ENCODE results near the gene TBC1D22A. TPM values are rescaled to one million over a fixed set of nuclear protein-coding genes. Genes with fewer than 3 reads are reported as not detected.
"Not testable (repeated sequence)": the region's sequence is repeated elsewhere in the genome, so short reads cannot be mapped to it uniquely, and the experiment has no call there.

The TBC1D22A gene
- total RNA-seq, 1 experiment from 2014 or later = 8.2 TPM

- Histone ChIP-seq H3K36me3 (replicated peaks; ENCODE audit: control insufficient read depth, insufficient read depth, low read length) (peaks cover 3% of the 10 kb centered on the region; the same call in 1 of the 2 replicates), H3K27me3 (ENCODE audit: control insufficient read depth, insufficient read depth, low read length) (no peaks in the 10 kb centered on the region), H3K4me3 (ENCODE audit: insufficient read depth, low read depth, low read length) (no peak overlapping the region)
- DNase-seq = peak; percentile 32
Measured at GRCh38 chr22:46732513-46732912, 29.9 kb upstream of the TBC1D22A start.

GRCh38 chr22:46734213-46734722 lies 28.2 kb upstream of the TBC1D22A start:
- H3K4me3 ChIP-seq (ENCODE audit: insufficient read depth, low read depth, low read length); DNase-seq; H3K36me3 ChIP-seq (replicated peaks; ENCODE audit: control insufficient read depth, insufficient read depth, low read length); H3K27me3 ChIP-seq (ENCODE audit: control insufficient read depth, insufficient read depth, low read length): not testable (repeated sequence)

GRCh38 chr22:46734830-46735453 lies 27.5 kb upstream of the TBC1D22A start:
- no peaks in the 10 kb centered on the region for H3K27me3 ChIP-seq (ENCODE audit: control insufficient read depth, insufficient read depth, low read length)
- no peak overlapping the region for H3K4me3 ChIP-seq (ENCODE audit: insufficient read depth, low read depth, low read length)
- peak; percentile 30 for DNase-seq
- H3K36me3 ChIP-seq (replicated peaks; ENCODE audit: control insufficient read depth, insufficient read depth, low read length) = peaks cover 3% of the 10 kb centered on the region; the same call in 1 of the 2 replicates

- Histone ChIP-seq H3K36me3 (replicated peaks; ENCODE audit: control insufficient read depth, insufficient read depth, low read length) (peaks cover 3% of the 10 kb centered on the region; the same call in 1 of the 2 replicates), H3K4me3 (ENCODE audit: insufficient read depth, low read depth, low read length) (no peak overlapping the region), H3K27me3 (ENCODE audit: control insufficient read depth, insufficient read depth, low read length) (no peaks in the 10 kb centered on the region)
- peak; percentile 82 for DNase-seq
Measured at GRCh38 chr22:46735747-46736608, 26.5 kb upstream of the TBC1D22A start.

GRCh38 chr22:46736705-46737104 lies 25.7 kb upstream of the TBC1D22A start:
- no peaks in the 10 kb centered on the region for H3K27me3 ChIP-seq (ENCODE audit: control insufficient read depth, insufficient read depth, low read length)
- peak; percentile 39 for DNase-seq
- peaks cover 3% of the 10 kb centered on the region; the same call in 1 of the 2 replicates for H3K36me3 ChIP-seq (replicated peaks; ENCODE audit: control insufficient read depth, insufficient read depth, low read length)
- H3K4me3 ChIP-seq (ENCODE audit: insufficient read depth, low read depth, low read length) = peak overlapping the region; percentile 65; the same call in 1 of the 2 replicates

- Histone ChIP-seq H3K27me3 (ENCODE audit: control insufficient read depth, insufficient read depth, low read length) (no peaks in the 10 kb centered on the region), H3K36me3 (replicated peaks; ENCODE audit: control insufficient read depth, insufficient read depth, low read length) (peaks cover 3% of the 10 kb centered on the region; the same call in 1 of the 2 replicates), H3K4me3 (ENCODE audit: insufficient read depth, low read depth, low read length) (peak overlapping the region; percentile 65)
- peak; percentile 92 for DNase-seq
Measured at GRCh38 chr22:46737105-46737975, 25.1 kb upstream of the TBC1D22A start.

- H3K4me3 ChIP-seq (ENCODE audit: insufficient read depth, low read depth, low read length) = peak within 1 kb of the TSS; percentile 65
- DNase-seq = peak; percentile 94
- H3K27me3 ChIP-seq (ENCODE audit: control insufficient read depth, insufficient read depth, low read length) = no peaks in the 10 kb centered on the region
- peaks cover 3% of the 10 kb centered on the region; the same call in 1 of the 2 replicates for H3K36me3 ChIP-seq (replicated peaks; ENCODE audit: control insufficient read depth, insufficient read depth, low read length)
Measured at GRCh38 chr22:46737976-46738646, 24.3 kb upstream of the TBC1D22A start, which contains the start of gene CERK. Gene CERK, minus strand, starts transcription at chr22:46738252. Its CDS starts 104 bp downstream, at chr22:46738148.

- Histone ChIP-seq H3K27me3 (ENCODE audit: control insufficient read depth, insufficient read depth, low read length) (no peaks in the 10 kb centered on the region), H3K36me3 (replicated peaks; ENCODE audit: control insufficient read depth, insufficient read depth, low read length) (peaks cover 3% of the 10 kb centered on the region; the same call in 1 of the 2 replicates), H3K4me3 (ENCODE audit: insufficient read depth, low read depth, low read length) (peak overlapping the region; percentile 62)
- peak; percentile 89 for DNase-seq
Measured at GRCh38 chr22:46738647-46739093, 23.8 kb upstream of the TBC1D22A start.

GRCh38 chr22:46739094-46739870 lies 23.2 kb upstream of the TBC1D22A start:
- H3K36me3 ChIP-seq (replicated peaks; ENCODE audit: control insufficient read depth, insufficient read depth, low read length) = peaks cover 3% of the 10 kb centered on the region; the same call in 1 of the 2 replicates
- H3K27me3 ChIP-seq (ENCODE audit: control insufficient read depth, insufficient read depth, low read length) = no peaks in the 10 kb centered on the region
- no peak overlapping the region for H3K4me3 ChIP-seq (ENCODE audit: insufficient read depth, low read depth, low read length)
- DNase-seq = peak; percentile 44

GRCh38 chr22:46740910-46741780 lies 21.3 kb upstream of the TBC1D22A start:
- no peaks in the 10 kb centered on the region for H3K27me3 ChIP-seq (ENCODE audit: control insufficient read depth, insufficient read depth, low read length)
- DNase-seq = peak; percentile 29
- no peak overlapping the region for H3K4me3 ChIP-seq (ENCODE audit: insufficient read depth, low read depth, low read length)
- no peaks in the 10 kb centered on the region for H3K36me3 ChIP-seq (replicated peaks; ENCODE audit: control insufficient read depth, insufficient read depth, low read length)

GRCh38 chr22:46741974-46742519 lies 20.4 kb upstream of the TBC1D22A start:
- DNase-seq = peak; percentile 54
- Histone ChIP-seq H3K4me3 (ENCODE audit: insufficient read depth, low read depth, low read length) (no peak overlapping the region), H3K36me3 (replicated peaks; ENCODE audit: control insufficient read depth, insufficient read depth, low read length) (no peaks in the 10 kb centered on the region), H3K27me3 (ENCODE audit: control insufficient read depth, insufficient read depth, low read length) (no peaks in the 10 kb centered on the region)
